Activated B cell treated with CpG ODN at 0.5 μM for 24 hours (primary cell): Measurements from ENCODE around the gene MLLT10. TPM values are rescaled to one million over a fixed set of nuclear protein-coding genes. Genes with fewer than 3 reads are reported as not detected.

Source experiments
- ATAC-seq: fragments of 200-7000 bp; cut with Tn5 transposase; one replicate; pipeline ENCODE4 v1.10.0; 2021; ENCODE audit warnings: low read depth, mild to moderate bottlenecking, moderate library complexity
- CTCF ChIA-PET: fragments of 350-600 bp; sonication (Branson Sonifier 250); formaldehyde crosslinking; loops from one replicate; lab custom pipeline; 2021; ENCODE audit warnings: antibody characterized with exemption; lab: Charles Lee
- POLR2A ChIA-PET: fragments of 350-600 bp; sonication (Branson Sonifier 250); formaldehyde crosslinking; loops from one replicate; lab custom pipeline; 2021; ENCODE audit warnings: antibody characterized with exemption; lab: Charles Lee
- DNase-seq: peaks from one replicate; pipeline ENCODE4 v3.0.0; 2022
- H3K27ac Mint-ChIP-seq: one replicate; pipeline ENCODE4 v1.8.0; 2020; ENCODE audit warnings: mixed read lengths
- H3K27me3 Mint-ChIP-seq: one replicate; pipeline ENCODE4 v1.8.0; 2021; ENCODE audit warnings: mixed read lengths
- H3K36me3 Mint-ChIP-seq: one replicate; pipeline ENCODE4 v1.8.0; 2021; ENCODE audit warnings: low read depth, mixed read lengths
- H3K4me1 Mint-ChIP-seq: one replicate; pipeline ENCODE4 v1.8.0; 2021; ENCODE audit warnings: mixed read lengths
- H3K4me3 Mint-ChIP-seq: one replicate; pipeline ENCODE4 v1.8.0; 2020; ENCODE audit warnings: mild to moderate bottlenecking, mixed read lengths
- H3K9me3 Mint-ChIP-seq: one replicate; pipeline ENCODE4 v1.8.0; 2020; ENCODE audit warnings: mixed read lengths
- intact Hi-C: fragments of 100-400 bp; cut with micrococcal nuclease; formaldehyde crosslinking; loops from one replicate; pipeline ENCODE4 v1.15.1; 2024
- total RNA-seq: library from RNA; stranded (reverse); gene quantifications from 2 replicates; pipeline ENCODE4 v1.2.3, GENCODE V29; 2022
- TF ChIP-seq, protein P1 (sequence below): fragments of 200-600 bp; IDR thresholded peaks from one replicate; pipeline ENCODE4 v1.8.0; 2022; ENCODE audit warnings: antibody characterized with exemption, mild to moderate bottlenecking

The MLLT10 gene
- total RNA-seq, 1 donor from 2014 or later = 48.7 TPM

DNA sequence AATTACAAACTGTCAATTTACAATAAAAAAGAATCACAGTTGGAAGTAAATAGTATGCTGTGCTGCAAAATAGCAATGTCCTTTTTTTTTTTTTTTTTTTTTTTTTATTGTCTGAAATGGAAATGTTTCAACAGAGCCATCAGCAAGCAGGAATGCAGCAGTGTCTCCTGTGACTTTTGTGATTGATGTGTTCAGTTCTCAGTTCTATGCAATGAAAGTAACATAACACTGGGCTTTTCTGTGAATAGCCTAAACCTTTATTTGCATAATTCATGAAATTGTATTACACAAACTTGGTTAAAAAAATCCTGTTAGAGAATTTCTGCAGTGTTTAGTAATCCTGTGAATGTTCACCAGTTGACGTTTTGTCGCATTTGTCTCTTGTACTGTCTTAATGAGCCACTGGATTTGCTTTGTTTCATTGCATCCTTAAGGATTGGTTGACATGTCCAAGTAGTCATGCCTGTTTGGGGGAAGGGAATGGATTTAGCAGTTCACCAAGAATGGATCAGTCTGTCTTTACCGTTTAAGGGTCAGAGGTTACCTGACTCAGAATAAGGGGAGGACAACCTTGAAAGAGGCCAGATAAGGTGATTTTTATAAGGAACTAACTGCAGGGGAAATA lies 192.7 kb downstream of the MLLT10 start:
- Mint-ChIP-seq H3K9me3 (no peaks in the 10 kb centered on the region), H3K4me3 (no peak overlapping the region), H3K27ac (no peak overlapping the region), H3K36me3 (peaks cover 59% of the 10 kb centered on the region), H3K27me3 (no peaks in the 10 kb centered on the region), H3K4me1 (peaks cover 4% of the 10 kb centered on the region)
- ATAC-seq = no peak
- POLR2A ChIA-PET = no interaction called here
- DNase-seq = no peak
- TF ChIP-seq, protein P1, sequence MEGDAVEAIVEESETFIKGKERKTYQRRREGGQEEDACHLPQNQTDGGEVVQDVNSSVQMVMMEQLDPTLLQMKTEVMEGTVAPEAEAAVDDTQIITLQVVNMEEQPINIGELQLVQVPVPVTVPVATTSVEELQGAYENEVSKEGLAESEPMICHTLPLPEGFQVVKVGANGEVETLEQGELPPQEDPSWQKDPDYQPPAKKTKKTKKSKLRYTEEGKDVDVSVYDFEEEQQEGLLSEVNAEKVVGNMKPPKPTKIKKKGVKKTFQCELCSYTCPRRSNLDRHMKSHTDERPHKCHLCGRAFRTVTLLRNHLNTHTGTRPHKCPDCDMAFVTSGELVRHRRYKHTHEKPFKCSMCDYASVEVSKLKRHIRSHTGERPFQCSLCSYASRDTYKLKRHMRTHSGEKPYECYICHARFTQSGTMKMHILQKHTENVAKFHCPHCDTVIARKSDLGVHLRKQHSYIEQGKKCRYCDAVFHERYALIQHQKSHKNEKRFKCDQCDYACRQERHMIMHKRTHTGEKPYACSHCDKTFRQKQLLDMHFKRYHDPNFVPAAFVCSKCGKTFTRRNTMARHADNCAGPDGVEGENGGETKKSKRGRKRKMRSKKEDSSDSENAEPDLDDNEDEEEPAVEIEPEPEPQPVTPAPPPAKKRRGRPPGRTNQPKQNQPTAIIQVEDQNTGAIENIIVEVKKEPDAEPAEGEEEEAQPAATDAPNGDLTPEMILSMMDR = no peak
- intact Hi-C loops = loop anchor here (5.0 kb wide), 1 partner anchor 34 kb away; no protein-coding TSS in a partner anchor
- CTCF ChIA-PET = no interaction called here

- H3K4me3 Mint-ChIP-seq = no peak overlapping the region
- no peaks in the 10 kb centered on the region for H3K9me3 Mint-ChIP-seq
- no peaks in the 10 kb centered on the region for H3K27me3 Mint-ChIP-seq
- TF ChIP-seq, protein P1 = no peak
- ATAC-seq = no peak
- ChIA-PET CTCF (no interaction called here), POLR2A (no interaction called here)
- no peak for DNase-seq
- intact Hi-C loops = loop anchor here (5.0 kb wide), 1 partner anchor 35 kb away; no protein-coding TSS in a partner anchor
- peaks cover 61% of the 10 kb centered on the region for H3K36me3 Mint-ChIP-seq
- peaks cover 4% of the 10 kb centered on the region for H3K4me1 Mint-ChIP-seq
- no peak overlapping the region for H3K27ac Mint-ChIP-seq
These were observed 193.6 kb downstream of the MLLT10 start for GRCh38 chr10:21727452-21728168.

DNA sequence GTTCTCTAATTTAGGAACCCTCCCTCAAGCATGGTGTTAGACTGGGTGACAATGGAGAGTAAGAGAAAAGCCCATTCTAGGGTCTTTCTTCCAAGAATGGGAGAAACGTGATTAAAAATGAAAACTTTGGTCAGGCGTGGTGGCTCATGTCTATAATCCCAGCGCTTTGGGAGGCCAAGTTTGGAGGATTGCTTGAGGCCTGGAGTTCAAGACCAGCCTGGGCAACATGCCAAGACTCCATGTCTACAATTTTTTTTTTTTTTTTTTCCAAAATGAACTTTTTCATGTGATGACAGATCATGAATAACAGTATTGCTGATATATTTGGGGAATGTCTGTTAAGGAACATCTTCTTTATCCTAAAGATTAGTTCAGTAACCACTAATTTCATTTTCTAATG lies 194.6 kb downstream of the MLLT10 start:
- Mint-ChIP-seq H3K27me3 (no peaks in the 10 kb centered on the region), H3K36me3 (peaks cover 62% of the 10 kb centered on the region), H3K4me3 (no peak overlapping the region), H3K9me3 (no peaks in the 10 kb centered on the region), H3K27ac (no peak overlapping the region), H3K4me1 (peaks cover 4% of the 10 kb centered on the region)
- POLR2A ChIA-PET = no interaction called here
- no peak for ATAC-seq
- intact Hi-C loops = loop anchor here (5.0 kb wide), 1 partner anchor 36 kb away; no protein-coding TSS in a partner anchor
- DNase-seq = no peak
- TF ChIP-seq, protein P1 = no peak
- CTCF ChIA-PET = no interaction called here

DNA sequence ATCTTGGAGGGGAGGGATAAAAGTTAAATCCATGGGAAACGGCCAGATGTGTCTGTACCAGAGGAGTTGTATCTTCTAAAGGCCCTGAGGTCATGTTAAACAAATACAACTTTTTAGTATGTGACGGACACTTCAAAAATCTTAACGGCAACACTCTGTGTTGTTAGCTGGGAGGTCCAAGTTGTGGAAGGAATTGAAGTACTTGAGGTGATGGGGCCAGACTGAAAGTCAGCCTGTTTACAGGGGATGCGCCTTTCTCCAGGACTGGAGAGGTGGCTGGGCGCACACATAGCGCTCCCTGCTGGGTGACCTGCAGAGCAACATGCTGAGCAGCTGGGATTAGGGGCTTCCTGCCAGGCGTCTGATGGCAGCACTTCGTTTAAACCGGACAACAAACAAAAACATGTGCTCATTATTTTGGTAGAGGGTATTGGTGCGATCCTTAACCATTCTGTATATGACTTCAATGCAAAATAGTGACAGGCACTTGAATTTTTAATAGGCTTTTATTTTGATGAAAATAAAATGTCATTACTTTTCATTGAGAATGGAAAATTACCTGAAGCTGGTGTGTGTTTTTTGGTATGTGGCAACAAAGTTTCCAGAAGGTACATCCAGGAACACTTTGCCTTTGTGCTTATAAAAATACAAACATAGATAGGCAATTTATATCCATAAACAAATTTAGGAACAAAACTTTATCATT lies 198.2 kb downstream of the MLLT10 start:
- H3K9me3 Mint-ChIP-seq = no peaks in the 10 kb centered on the region
- ChIA-PET POLR2A (no interaction called here), CTCF (interaction anchor here (1.1 to 3.4 kb wide), 4 partner anchors 82 to 238 kb away, joined by 3 to 21 read pairs (median 4); no protein-coding TSS in a partner anchor)
- ATAC-seq (peak; percentile 58), DNase-seq (no peak)
- H3K4me3 Mint-ChIP-seq = no peak overlapping the region
- H3K27me3 Mint-ChIP-seq = no peaks in the 10 kb centered on the region
- no peaks in the 10 kb centered on the region for H3K4me1 Mint-ChIP-seq
- peaks cover 69% of the 10 kb centered on the region for H3K36me3 Mint-ChIP-seq
- intact Hi-C loops = loop anchor here (1.0 to 10.0 kb wide), 2 partner anchors 223 to 237 kb away; no protein-coding TSS in a partner anchor
- no peak overlapping the region for H3K27ac Mint-ChIP-seq
- TF ChIP-seq, protein P1 = no peak

- Mint-ChIP-seq H3K27ac (no peak overlapping the region), H3K9me3 (no peaks in the 10 kb centered on the region), H3K36me3 (peaks cover 69% of the 10 kb centered on the region), H3K27me3 (no peaks in the 10 kb centered on the region), H3K4me1 (no peaks in the 10 kb centered on the region), H3K4me3 (no peak overlapping the region)
- TF ChIP-seq, protein P1 = no peak
- ChIA-PET POLR2A (no interaction called here), CTCF (interaction anchor here (3.4 kb wide), 1 partner anchor 237 kb away, joined by 21 read pairs; no protein-coding TSS in a partner anchor)
- intact Hi-C loops = loop anchor here (10.0 kb wide), 1 partner anchor 221 kb away; no protein-coding TSS in a partner anchor
- no peak for DNase-seq
- no peak for ATAC-seq
These were observed 199.7 kb downstream of the MLLT10 start for GRCh38 chr10:21733710-21734109.
